Non-pigmented ciliary epithelial cell (primary cell): ENCODE results near the gene TLR2.

Experiments
- DNase-seq: peaks from one replicate; pipeline ENCODE4 v3.0.0-alpha.2; 2010; ENCODE audit warnings: low read depth

The TLR2 gene

DNA sequence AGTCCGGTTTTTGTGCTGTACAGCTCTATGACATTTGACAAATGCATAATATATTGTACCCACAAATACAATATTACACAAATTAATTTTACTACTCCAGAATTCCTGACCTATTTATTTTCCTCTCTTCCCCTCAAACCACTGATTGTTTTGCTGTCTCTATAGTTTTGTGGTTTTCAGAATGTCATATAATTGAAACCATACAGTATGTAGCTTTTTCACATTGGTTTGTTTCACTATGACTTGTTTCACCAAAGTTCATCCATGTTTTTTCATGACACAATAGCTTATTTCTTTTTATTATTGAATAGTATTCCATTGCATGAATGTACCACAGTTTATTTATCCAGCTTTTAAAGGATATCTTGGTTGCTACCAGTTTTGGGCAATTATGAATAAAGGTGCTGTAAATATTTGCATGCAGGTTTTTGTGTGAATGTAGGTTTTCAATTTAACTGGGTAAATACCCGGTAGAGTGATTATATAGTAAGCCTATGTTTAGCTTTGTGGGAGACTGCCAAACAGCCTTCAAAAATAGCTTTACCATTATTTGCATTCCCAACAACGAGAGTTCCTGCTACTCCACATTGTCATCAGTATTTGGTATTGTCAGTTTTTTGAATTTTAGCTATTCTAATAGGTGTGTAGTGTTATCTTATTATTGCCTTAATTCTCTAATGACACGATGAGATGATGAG, 49.8 kb downstream of the TLR2 start:
- DNase-seq = no peak

DNA sequence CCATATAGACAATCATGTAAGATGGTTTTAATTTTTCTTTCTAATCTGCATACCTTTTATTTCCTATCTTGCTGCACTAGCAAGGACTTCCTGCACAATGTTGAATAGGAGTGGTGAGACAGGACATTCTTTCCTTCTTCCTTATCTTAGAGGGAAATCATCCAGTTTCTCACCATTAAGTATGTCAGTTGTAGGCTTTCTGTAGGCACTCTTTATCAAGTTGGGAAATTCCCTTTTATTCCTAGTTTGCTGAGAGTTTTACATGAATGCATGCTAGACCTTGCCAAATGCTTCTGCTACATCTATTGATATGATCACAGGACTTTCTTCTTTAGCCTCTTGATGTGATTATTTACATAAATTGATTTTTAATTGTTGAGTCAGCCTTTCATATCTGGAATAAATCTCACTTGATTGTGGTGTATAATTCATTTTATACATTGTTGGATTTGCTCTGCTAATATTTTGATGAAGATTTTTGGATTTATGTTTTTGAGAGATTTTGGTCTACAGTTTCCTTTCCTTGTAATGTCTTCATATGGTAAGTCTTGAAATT, 51.9 kb downstream of the TLR2 start:
- DNase-seq = no peak

DNA sequence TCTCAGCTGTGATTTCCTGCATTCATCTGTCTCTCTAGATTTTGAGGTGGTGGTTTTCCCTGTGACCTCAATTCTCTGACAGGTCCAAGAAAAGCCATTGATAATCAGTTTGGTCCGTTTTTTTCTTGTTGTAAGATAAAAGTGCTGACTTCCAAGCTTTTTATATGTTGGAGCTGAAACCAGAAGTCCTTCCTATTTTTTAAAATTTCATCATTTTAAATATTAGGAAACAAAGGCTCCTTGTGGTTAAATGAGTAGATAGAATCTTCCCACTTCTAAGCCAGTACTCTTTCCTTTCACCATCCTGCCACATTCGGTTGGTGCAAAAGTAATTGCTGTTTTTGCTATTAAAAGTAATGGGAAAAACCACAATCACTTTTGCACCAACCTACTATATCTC, 57.5 kb downstream of the TLR2 start:
- DNase-seq = no peak

DNA sequence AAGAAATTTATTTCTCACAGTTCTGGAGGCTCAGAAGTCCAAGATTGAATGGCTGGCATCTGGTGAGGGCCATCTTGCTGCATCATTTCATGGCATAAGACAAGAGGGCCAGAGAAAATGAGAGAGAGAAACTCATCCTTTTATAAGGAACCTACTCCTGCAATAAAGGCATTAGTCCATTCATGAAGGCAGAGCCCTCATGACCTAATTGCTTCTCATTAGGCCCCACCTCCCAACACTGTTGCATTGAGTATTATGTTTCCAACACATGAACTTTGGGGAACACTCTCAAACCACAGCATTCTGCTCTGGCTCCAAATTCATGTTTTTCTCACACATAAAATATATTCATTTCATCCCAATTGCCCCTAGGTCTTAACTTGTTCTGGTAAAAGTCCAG, 61.6 kb downstream of the TLR2 start:
- no peak for DNase-seq

DNA sequence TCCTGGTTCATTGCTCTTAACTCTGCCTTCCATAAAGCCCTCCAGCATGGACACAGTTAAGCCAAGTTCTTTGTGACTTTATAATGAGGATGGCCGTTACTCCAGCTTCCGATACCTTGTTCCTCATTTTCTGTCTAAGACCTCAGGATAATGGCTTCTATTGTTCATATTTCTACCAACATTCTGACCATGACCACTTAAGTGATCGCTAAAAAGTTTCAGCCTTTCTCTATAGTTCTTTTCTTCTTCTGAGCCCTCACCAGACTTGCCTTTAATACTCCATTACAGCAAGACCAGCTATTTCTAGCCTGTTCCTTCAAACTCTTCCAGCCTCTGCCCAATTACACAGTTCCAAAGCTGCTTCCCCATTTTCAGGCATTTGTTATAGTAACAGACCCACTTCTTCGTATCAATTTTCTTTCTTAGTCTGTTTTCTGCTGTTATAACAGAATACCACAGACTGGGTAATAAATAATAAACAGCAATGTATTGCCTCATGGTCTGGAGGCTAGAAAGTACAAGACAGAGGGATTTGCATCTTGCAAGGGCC, 63.4 kb downstream of the TLR2 start:
- no peak for DNase-seq

DNA sequence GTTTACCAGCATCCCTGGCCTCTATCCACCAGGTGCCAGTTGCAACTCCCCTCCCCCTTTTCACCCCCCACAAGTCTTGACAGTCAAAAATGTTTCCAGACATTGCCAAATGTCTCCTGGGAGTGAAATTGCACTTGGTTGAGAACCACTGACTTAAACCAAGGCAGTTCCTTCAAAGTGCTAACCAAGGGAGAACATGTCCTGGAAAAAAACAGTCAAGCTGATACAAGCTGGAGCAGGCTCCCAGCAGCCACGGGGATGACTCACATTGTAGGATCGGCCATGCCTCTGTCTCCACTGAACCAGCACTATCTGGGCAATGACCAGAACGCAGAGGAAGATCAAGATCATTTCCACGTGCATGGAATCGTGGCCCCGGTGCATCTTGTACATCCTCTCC, 64.3 kb downstream of the TLR2 start:
- DNase-seq = peak; percentile 56

DNA sequence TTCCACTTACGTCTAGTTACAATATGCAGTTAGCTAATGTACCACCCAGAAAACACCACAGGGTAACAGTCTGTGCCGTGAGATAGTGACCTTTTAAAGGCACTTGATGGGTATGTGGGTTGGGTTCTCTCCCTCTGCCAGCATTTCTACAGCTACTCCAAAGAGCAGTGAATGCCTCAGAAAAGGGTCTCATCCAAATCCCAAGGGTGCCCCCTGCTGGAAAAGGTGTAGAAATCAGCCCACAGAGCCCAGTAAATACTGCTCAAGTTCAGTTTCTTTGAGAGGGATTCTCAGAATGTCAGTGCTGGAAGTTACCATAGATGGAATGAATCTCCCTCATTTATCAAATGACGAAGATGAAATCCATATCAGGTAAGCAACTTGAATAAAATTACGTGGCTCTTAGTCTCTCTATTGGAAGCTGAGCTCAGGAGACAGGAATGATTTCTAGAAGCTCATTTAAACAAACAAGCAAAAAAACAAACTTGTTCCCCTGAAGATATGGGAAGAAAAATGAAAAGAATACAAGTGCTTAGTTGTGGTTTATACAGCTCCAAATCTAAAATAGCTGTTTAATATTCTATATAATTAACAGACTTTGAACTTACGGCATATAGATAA, 66.2 kb downstream of the TLR2 start:
- peak; percentile 41 for DNase-seq

DNA sequence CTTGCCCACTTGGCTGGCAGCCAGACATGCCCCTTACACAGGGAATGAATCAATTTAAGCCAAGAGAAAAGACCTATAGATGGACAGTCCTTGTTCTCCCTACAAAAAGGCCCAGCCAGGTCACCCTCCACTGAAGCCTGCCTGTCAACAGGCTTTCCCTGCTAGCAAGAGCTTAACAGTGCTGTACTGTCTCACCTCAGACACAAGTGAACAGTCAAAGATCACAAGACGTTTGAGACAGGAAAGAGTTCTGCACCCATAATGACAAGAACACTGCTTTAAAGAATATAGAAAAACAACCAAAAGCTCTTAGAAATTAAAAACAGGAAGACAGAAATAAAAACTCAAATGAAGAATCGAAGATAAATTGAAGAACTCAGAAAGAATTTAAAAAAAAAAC, 71.1 kb downstream of the TLR2 start:
- no peak for DNase-seq
